Neural cell (in vitro differentiated cells): Measurements from ENCODE around the gene PTRH2. TPM values are rescaled to one million over a fixed set of nuclear protein-coding genes. Genes with fewer than 3 reads are reported as not detected.

ENCODE experiments used
- H2AFZ ChIP-seq: fragments of 200-600, 300-800 bp; sonication (generic), shearing (Covaris generic); 2 replicates; pipeline ENCODE4 v1.6.0; 2014; ENCODE audit warnings: low read depth, mild to moderate bottlenecking, antibody characterized with exemption, low read length, moderate library complexity
- H3F3A ChIP-seq: fragments of 200-600 bp; shearing (Covaris generic); 2 replicates; pipeline ENCODE4 v1.6.1; 2016; ENCODE audit warnings: mild to moderate bottlenecking, moderate library complexity, mixed read lengths, antibody characterized with exemption, low read length; ENCODE audit not compliant: insufficient read depth, poor library complexity, severe bottlenecking
- H3K27ac ChIP-seq: fragments of 200-600, 300-800 bp; sonication (generic), shearing (Covaris generic); 2 replicates; pipeline ENCODE4 v1.5.1; 2014; ENCODE audit warnings: mild to moderate bottlenecking, low read length, moderate library complexity
- H3K27me3 ChIP-seq: fragments of 300-800, 200-600 bp; sonication (generic), shearing (Covaris generic); 2 replicates; pipeline ENCODE4 v1.6.0; 2014; ENCODE audit warnings: mild to moderate bottlenecking, low read depth, low read length, moderate library complexity; ENCODE audit not compliant: insufficient read depth
- H3K36me3 ChIP-seq: fragments of 300-800, 200-600 bp; sonication (generic), shearing (Covaris generic); 2 replicates; pipeline ENCODE4 v1.5.1; 2014; ENCODE audit warnings: mild to moderate bottlenecking, antibody characterized with exemption, low read length, moderate library complexity; ENCODE audit not compliant: insufficient read depth
- H3K4me2 ChIP-seq: fragments of 300-800, 200-600 bp; sonication (generic), shearing (Covaris generic); 2 replicates; pipeline ENCODE4 v1.6.0; 2014; ENCODE audit warnings: mild to moderate bottlenecking, low read length
- H3K4me3 ChIP-seq: fragments of 300-800, 200-600 bp; sonication (generic), shearing (Covaris generic); 2 replicates; pipeline ENCODE4 v1.5.1; 2014; ENCODE audit warnings: mild to moderate bottlenecking, low read length, moderate library complexity
- H3K79me2 ChIP-seq: fragments of 200-600 bp; shearing (Covaris generic); replicated peaks from 2 replicates; pipeline ENCODE4 v1.6.0; 2014; ENCODE audit warnings: mild to moderate bottlenecking, low read length, moderate library complexity; ENCODE audit not compliant: insufficient read depth
- H3K9ac ChIP-seq: fragments of 300-800, 200-600 bp; sonication (generic), shearing (Covaris generic); 2 replicates; pipeline ENCODE4 v1.6.1; 2016; ENCODE audit warnings: mild to moderate bottlenecking, low read length, mixed read lengths
- H3K9me2 ChIP-seq: fragments of 200-600 bp; shearing (Covaris generic); 2 replicates; pipeline ENCODE4 v1.6.1; 2016; ENCODE audit warnings: mild to moderate bottlenecking, low read length, mixed read lengths; ENCODE audit not compliant: insufficient read depth
- H3K9me3 ChIP-seq: fragments of 200-600, 300-800 bp; sonication (generic), shearing (Covaris generic); 2 replicates; pipeline ENCODE4 v1.6.1; 2016; ENCODE audit warnings: mild to moderate bottlenecking, mixed run types, low read length, moderate library complexity, mixed read lengths
- H4K20me1 ChIP-seq: fragments of 200-600 bp; shearing (Covaris generic); 2 replicates; pipeline ENCODE4 v1.6.1; 2016; ENCODE audit warnings: mild to moderate bottlenecking, mixed run types; ENCODE audit not compliant: insufficient read depth
- CTCF ChIP-seq: fragments of 450-650 bp; IDR thresholded peaks from 2 replicates; pipeline ENCODE4 v1.5.1; 2014; ENCODE audit warnings: antibody characterized with exemption, mild to moderate bottlenecking, moderate library complexity; ENCODE audit not compliant: poor library complexity, severe bottlenecking
- EP300 ChIP-seq: fragments of 450-650 bp; conservative IDR thresholded peaks from 2 replicates; pipeline ENCODE4 v1.6.1; 2014; ENCODE audit warnings: antibody characterized with exemption, mild to moderate bottlenecking, moderate library complexity; ENCODE audit not compliant: poor library complexity, severe bottlenecking
- EZH2 ChIP-seq: fragments of 200-600, 300-800 bp; shearing (Covaris generic), sonication (generic); IDR thresholded peaks from 2 replicates; pipeline ENCODE4 v1.6.1; 2014; ENCODE audit warnings: antibody characterized with exemption, low read length, borderline replicate concordance, mild to moderate bottlenecking; ENCODE audit not compliant: insufficient read depth, poor library complexity, severe bottlenecking
- MXI1 ChIP-seq: fragments of 450-650 bp; conservative IDR thresholded peaks from 2 replicates; pipeline ENCODE4 v1.6.1; 2014; ENCODE audit warnings: antibody characterized with exemption, mild to moderate bottlenecking; ENCODE audit not compliant: poor library complexity, severe bottlenecking
- POLR2AphosphoS5 ChIP-seq: IDR thresholded peaks from 2 replicates; pipeline ENCODE4 v1.6.1; 2012
- RAD21 ChIP-seq: fragments of 450-650 bp; conservative IDR thresholded peaks from 2 replicates; pipeline ENCODE4 v1.6.1; 2014; ENCODE audit warnings: antibody characterized with exemption, mild to moderate bottlenecking, moderate library complexity
- SMC3 ChIP-seq: fragments of 450-650 bp; conservative IDR thresholded peaks from 2 replicates; pipeline ENCODE4 v1.6.1; 2014; ENCODE audit warnings: antibody characterized with exemption, mild to moderate bottlenecking, moderate library complexity; ENCODE audit not compliant: poor library complexity
- TAF1 ChIP-seq: IDR thresholded peaks from 2 replicates; pipeline ENCODE4 v1.6.1; 2012; ENCODE audit warnings: low read depth
- polyA plus RNA-seq: library from polyadenylated mRNA; depleted of rRNA; stranded (reverse); fragments of >200 nt; gene quantifications from 2 replicates; pipeline ENCODE4 v1.2.3, GENCODE V29; 2014
- TF ChIP-seq, protein P1 (sequence below): IDR thresholded peaks from 2 replicates; pipeline ENCODE4 v1.6.1; 2012; ENCODE audit warnings: borderline replicate concordance

Gene PTRH2
- polyA plus RNA-seq, 1 donor from 2014 or later = 11.7 TPM

GRCh38 chr17:59675231-59675630 lies 32.0 kb downstream of the PTRH2 start:
- Histone ChIP-seq H3K27ac (no peak overlapping the region), H3K9me2 (no peaks in the 10 kb centered on the region), H2AFZ (no peak overlapping the region), H3K4me3 (no peak overlapping the region), H3K4me2 (no peak overlapping the region), H3K9me3 (no peaks in the 10 kb centered on the region), H3K9ac (no peak overlapping the region), H3F3A (no peaks in the 10 kb centered on the region), H3K79me2 (peaks cover 6% of the 10 kb centered on the region), H4K20me1 (no peaks in the 10 kb centered on the region), H3K36me3 (peaks cover 18% of the 10 kb centered on the region), H3K27me3 (no peaks in the 10 kb centered on the region)
- TF ChIP-seq POLR2AphosphoS5 (no peak), MXI1 (no peak), EP300 (no peak), CTCF (no peak), SMC3 (no peak)

DNA sequence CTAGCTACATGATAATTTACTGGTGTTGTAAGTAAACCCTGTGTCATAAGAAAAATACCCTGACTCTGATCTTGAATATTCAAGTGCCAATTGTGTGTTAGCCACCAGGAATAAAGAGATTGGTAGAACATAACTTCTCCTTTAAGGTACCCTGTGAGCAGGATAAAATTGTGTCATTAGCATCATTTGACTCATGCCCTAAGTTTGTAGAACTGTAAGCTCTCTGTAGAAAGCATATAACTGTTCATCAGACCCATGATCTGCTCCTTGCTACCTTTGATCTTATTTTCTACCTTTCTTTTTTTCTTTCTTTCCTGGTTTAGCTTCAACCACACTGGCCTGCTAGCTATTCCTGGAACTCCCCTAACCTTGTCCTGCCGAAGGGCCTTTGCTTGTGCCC lies 35.8 kb downstream of the PTRH2 start:
- Histone ChIP-seq H3K36me3 (peaks cover 22% of the 10 kb centered on the region), H3K9me2 (no peaks in the 10 kb centered on the region), H3K27ac (no peak overlapping the region)

More for the DNA sequence above, 35.8 kb downstream of the PTRH2 start:
- Histone ChIP-seq H3K9ac (no peak overlapping the region), H3F3A (no peaks in the 10 kb centered on the region), H3K4me2 (no peak overlapping the region), H2AFZ (no peak overlapping the region), H3K27me3 (no peaks in the 10 kb centered on the region), H4K20me1 (no peaks in the 10 kb centered on the region), H3K9me3 (no peaks in the 10 kb centered on the region), H3K4me3 (no peak overlapping the region), H3K79me2 (peaks cover 6% of the 10 kb centered on the region)
- TF ChIP-seq, protein P1, sequence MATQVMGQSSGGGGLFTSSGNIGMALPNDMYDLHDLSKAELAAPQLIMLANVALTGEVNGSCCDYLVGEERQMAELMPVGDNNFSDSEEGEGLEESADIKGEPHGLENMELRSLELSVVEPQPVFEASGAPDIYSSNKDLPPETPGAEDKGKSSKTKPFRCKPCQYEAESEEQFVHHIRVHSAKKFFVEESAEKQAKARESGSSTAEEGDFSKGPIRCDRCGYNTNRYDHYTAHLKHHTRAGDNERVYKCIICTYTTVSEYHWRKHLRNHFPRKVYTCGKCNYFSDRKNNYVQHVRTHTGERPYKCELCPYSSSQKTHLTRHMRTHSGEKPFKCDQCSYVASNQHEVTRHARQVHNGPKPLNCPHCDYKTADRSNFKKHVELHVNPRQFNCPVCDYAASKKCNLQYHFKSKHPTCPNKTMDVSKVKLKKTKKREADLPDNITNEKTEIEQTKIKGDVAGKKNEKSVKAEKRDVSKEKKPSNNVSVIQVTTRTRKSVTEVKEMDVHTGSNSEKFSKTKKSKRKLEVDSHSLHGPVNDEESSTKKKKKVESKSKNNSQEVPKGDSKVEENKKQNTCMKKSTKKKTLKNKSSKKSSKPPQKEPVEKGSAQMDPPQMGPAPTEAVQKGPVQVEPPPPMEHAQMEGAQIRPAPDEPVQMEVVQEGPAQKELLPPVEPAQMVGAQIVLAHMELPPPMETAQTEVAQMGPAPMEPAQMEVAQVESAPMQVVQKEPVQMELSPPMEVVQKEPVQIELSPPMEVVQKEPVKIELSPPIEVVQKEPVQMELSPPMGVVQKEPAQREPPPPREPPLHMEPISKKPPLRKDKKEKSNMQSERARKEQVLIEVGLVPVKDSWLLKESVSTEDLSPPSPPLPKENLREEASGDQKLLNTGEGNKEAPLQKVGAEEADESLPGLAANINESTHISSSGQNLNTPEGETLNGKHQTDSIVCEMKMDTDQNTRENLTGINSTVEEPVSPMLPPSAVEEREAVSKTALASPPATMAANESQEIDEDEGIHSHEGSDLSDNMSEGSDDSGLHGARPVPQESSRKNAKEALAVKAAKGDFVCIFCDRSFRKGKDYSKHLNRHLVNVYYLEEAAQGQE = no peak
- TF ChIP-seq SMC3 (no peak), EP300 (no peak), TAF1 (no peak), POLR2AphosphoS5 (no peak), MXI1 (no peak), RAD21 (no peak), CTCF (no peak), EZH2 (no peak)
